HL-60 (cell line): ENCODE data around the gene SERINC1.

ENCODE experiments used
- CTCF ChIP-seq: IDR thresholded peaks from one replicate; pipeline ENCODE4 v1.5.1; 2011; ENCODE audit warnings: low read length, control low read depth, inconsistent platforms; ENCODE audit not compliant: insufficient read depth
- POLR2AphosphoS5 ChIP-seq: IDR thresholded peaks from 2 replicates; pipeline ENCODE4 v1.6.1; 2012; ENCODE audit warnings: low read depth
- REST ChIP-seq: IDR thresholded peaks from 2 replicates; pipeline ENCODE4 v1.6.1; 2012; ENCODE audit warnings: low read depth; ENCODE audit not compliant: insufficient replicate concordance
- SPI1 ChIP-seq: IDR thresholded peaks from 2 replicates; pipeline ENCODE4 v1.6.1; 2012; ENCODE audit warnings: low read depth, mild to moderate bottlenecking, borderline replicate concordance

GRCh38 chr6:122449069-122449468 lies 22.5 kb downstream of the SERINC1 start:
- TF ChIP-seq CTCF: no peak
- TF ChIP-seq POLR2AphosphoS5: no peak
- no peak for TF ChIP-seq SPI1
- TF ChIP-seq REST: no peak
